Islet of Langerhans (tissue), 1 donor: ENCODE measurements around the gene PIK3R4.

Experiments used
- FAIRE-seq: peaks from one replicate; lab custom pipeline; 2011; peaks lifted over from hg19 to GRCh38; lab: Jason Lieb, UNC

The PIK3R4 gene

GRCh38 chr3:130636480-130637234 lies 110.0 kb downstream of the PIK3R4 start:
- no peak for FAIRE-seq

GRCh38 chr3:130635978-130636377 lies 110.7 kb downstream of the PIK3R4 start:
- FAIRE-seq = no peak

GRCh38 chr3:130635285-130635684 lies 111.3 kb downstream of the PIK3R4 start:
- no peak for FAIRE-seq
